Inflammatory macrophage treated with lipopolysaccharide for 4 hours (primary cell): ENCODE data around the gene NPY5R.

ENCODE experiments used
- DNase-seq: peaks from one replicate; pipeline ENCODE4 v3.0.0-alpha.2; 2020

NPY5R gene

GRCh38 chr4:163385466-163385865, 41.8 kb downstream of the NPY5R start:
- DNase-seq, result no peak

- no peak for DNase-seq
These were observed 48.1 kb downstream of the NPY5R start for GRCh38 chr4:163391756-163392155.

- DNase-seq, result no peak
These were observed 48.6 kb downstream of the NPY5R start for GRCh38 chr4:163392328-163392727.

- no peak for DNase-seq
These were observed 49.8 kb downstream of the NPY5R start for GRCh38 chr4:163393471-163393870.

GRCh38 chr4:163395055-163395454, 51.4 kb downstream of the NPY5R start:
- peak; percentile 4 for DNase-seq

- DNase-seq, result no peak
These were observed 52.1 kb downstream of the NPY5R start for GRCh38 chr4:163395758-163396157.

GRCh38 chr4:163398238-163398637, 54.5 kb downstream of the NPY5R start:
- DNase-seq, result no peak

GRCh38 chr4:163400911-163401310, 57.2 kb downstream of the NPY5R start:
- DNase-seq, result no peak
